ENCODE results near the gene NEURL3. TPM values are rescaled to one million over a fixed set of nuclear protein-coding genes. Genes with fewer than 3 reads are reported as not detected.

NEURL3 gene
- total RNA-seq, 1 donor from 2014 or later = not detected

DNA sequence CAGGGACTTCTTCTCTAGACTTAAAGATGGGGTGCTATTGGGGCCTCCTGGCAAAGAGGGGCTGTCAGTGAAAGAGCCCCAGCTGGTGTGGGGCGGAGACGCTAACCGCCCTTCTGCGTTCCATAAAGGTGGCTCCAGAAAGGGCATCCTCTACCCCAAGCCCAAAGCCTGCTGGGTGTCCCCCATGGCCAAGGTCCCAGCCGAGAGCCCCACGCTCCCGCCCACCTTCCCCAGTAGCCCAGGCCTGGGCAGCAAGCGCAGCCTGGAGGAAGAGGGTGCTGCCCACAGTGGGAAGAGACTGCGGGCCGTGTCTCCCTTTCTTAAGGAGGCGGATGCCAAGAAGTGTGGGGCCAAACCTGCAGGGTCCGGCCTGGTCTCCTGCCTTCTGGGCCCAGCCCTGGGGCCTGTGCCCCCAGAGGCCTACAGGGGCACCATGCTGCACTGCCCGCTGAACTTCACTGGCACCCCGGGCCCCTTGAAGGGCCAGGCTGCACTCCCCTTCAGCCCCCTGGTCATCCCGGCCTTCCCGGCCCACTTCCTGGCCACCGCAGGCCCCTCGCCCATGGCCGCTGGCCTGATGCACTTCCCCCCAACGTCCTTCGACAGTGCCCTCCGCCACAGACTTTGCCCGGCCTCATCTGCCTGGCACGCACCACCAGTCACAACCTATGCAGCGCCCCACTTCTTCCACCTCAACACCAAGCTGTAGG lies 46.6 kb upstream of the NEURL3 start:
- Mint-ChIP-seq H3K4me1 (ENCODE audit: low read depth) (peaks cover 22% of the 10 kb centered on the region), H3K4me3 (ENCODE audit: unreplicated experiment) (no peak overlapping the region), H3K27me3 (ENCODE audit: low read depth) (no peaks in the 10 kb centered on the region), H3K36me3 (ENCODE audit: low read depth) (peaks cover 2% of the 10 kb centered on the region), H3K27ac (ENCODE audit: unreplicated experiment) (no peak overlapping the region), H3K9me3 (ENCODE audit: low read depth) (no peaks in the 10 kb centered on the region)
- DNase-seq (ENCODE audit: low spot score) = peak; percentile 74
- no peak for TF ChIP-seq CTCF (IDR thresholded peaks at IDR 0.05)

DNA sequence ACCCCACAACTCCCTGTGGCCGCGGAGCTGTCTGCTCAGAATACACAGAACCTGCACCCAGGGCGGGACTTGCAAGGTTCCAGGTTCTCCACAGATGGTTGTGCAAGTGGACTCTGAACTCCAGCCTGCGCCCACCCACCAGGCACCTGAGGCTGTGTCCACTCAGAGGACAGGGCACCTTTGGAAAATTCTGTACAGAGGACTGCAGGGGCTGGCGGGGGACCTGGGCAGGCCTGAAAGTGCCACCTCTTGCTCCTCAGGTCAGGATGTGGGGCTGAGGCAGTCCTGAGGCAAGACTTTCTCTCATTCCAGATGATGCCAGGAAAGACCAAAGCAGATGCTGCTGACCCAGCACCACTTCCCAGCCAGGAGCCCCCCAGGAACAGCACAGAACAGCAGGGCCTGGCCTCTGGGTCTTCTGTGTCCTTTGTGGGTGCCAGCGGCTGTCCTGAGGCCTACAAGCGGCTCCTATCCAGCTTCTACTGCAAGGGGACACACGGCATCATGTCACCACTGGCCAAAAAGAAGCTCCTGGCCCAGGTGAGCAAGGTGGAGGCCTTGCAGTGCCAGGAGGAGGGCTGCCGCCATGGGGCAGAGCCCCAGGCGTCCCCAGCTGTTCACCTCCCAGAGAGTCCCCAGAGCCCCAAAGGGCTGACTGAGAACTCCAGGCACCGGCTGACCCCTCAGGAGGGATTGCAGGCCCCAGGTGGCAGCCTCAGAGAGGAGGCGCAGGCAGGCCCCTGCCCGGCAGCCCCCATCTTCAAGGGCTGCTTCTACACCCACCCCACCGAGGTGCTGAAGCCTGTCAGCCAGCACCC lies 45.8 kb upstream of the NEURL3 start:
- H3K4me1 Mint-ChIP-seq (ENCODE audit: low read depth) = peaks cover 20% of the 10 kb centered on the region
- DNase-seq (ENCODE audit: low spot score) = peak; percentile 77
- no peaks in the 10 kb centered on the region for H3K27me3 Mint-ChIP-seq (ENCODE audit: low read depth)
- TF ChIP-seq CTCF (IDR thresholded peaks at IDR 0.05) = no peak
- H3K4me3 Mint-ChIP-seq (ENCODE audit: unreplicated experiment) = no peak overlapping the region
- H3K27ac Mint-ChIP-seq (ENCODE audit: unreplicated experiment) = no peak overlapping the region
- H3K9me3 Mint-ChIP-seq (ENCODE audit: low read depth) = no peaks in the 10 kb centered on the region
- H3K36me3 Mint-ChIP-seq (ENCODE audit: low read depth) = peaks cover 2% of the 10 kb centered on the region

DNA sequence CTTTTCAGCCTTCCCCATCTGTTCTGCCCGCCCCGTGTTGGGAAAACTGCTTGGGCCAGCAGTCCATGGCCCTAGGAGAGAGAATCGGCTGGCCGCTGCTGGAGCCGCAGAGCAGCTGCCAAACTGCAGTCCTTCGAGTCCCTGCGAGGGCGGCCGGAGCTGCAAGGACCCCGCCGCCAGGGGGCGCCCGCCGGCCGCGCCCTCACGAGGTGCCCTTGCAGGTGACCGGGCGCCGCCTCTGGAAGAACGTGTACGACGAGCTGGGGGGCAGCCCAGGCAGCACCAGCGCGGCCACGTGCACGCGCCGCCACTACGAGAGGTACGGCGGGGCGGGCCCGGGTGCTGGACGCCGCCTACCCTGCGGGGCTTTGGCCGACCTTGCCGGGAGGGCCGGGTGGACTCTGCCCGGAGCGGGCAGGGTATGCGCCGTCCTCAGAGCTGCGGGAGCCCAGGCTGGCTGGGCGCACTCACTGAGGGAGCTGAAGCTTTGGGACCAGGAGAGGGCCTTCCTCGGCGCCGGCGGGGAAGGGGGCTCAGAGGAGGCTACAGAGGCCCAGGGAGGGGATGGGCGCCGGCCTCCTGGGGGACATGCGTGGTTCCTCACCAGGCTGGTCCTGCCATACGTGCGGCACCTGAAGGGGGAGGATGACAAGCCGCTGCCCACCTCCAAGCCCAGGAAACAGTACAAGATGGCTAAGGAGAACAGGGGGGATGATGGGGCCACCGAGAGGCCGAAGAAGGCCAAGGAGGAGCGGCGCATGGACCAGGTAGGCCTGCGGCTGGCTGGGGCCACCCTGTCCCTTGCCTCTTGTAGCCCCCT lies 45.0 kb upstream of the NEURL3 start:
- no peak overlapping the region for H3K27ac Mint-ChIP-seq (ENCODE audit: unreplicated experiment)
- peak; percentile 62 for TF ChIP-seq CTCF (IDR thresholded peaks at IDR 0.05)

DNA sequence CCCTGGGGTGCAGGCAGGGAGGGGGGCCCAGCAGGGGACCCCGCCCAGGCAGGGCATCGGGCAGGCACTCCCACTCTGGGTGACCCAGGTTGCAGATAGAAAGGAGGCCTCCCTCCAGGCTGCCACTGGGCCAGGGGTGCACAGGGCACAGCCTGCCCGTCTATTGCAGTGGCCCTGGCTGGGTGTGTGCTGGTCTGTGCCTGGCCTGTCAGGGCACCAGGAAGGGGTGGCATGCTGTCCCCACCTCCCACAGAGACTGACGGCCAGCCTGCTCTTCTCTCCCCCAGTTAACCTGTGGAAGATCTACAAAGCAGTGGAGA lies 44.3 kb upstream of the NEURL3 start:
- peaks cover 3% of the 10 kb centered on the region for H3K36me3 Mint-ChIP-seq (ENCODE audit: low read depth)
- no peak for TF ChIP-seq CTCF (IDR thresholded peaks at IDR 0.05)
- H3K27ac Mint-ChIP-seq (ENCODE audit: unreplicated experiment) = no peak overlapping the region
- no peak overlapping the region for H3K4me3 Mint-ChIP-seq (ENCODE audit: unreplicated experiment)
- H3K27me3 Mint-ChIP-seq (ENCODE audit: low read depth) = no peaks in the 10 kb centered on the region
- peaks cover 20% of the 10 kb centered on the region for H3K4me1 Mint-ChIP-seq (ENCODE audit: low read depth)
- no peaks in the 10 kb centered on the region for H3K9me3 Mint-ChIP-seq (ENCODE audit: low read depth)
- no peak for DNase-seq (ENCODE audit: low spot score)

More for the DNA sequence above, 45.0 kb upstream of the NEURL3 start:
- Mint-ChIP-seq H3K9me3 (ENCODE audit: low read depth) (no peaks in the 10 kb centered on the region), H3K4me1 (ENCODE audit: low read depth) (peaks cover 20% of the 10 kb centered on the region), H3K27me3 (ENCODE audit: low read depth) (no peaks in the 10 kb centered on the region), H3K4me3 (ENCODE audit: unreplicated experiment) (no peak overlapping the region), H3K36me3 (ENCODE audit: low read depth) (peaks cover 2% of the 10 kb centered on the region)
- DNase-seq (ENCODE audit: low spot score) = peak; percentile 94

Data from chondrocyte (in vitro differentiated cells).